ENCODE data around the gene TSSK6. TPM values are rescaled to one million over a fixed set of nuclear protein-coding genes. Genes with fewer than 3 reads are reported as not detected.

The TSSK6 gene
- total and polyA plus RNA-seq, 2 experiments from 2014 or later, result 0.63 to 4.9 TPM

DNA sequence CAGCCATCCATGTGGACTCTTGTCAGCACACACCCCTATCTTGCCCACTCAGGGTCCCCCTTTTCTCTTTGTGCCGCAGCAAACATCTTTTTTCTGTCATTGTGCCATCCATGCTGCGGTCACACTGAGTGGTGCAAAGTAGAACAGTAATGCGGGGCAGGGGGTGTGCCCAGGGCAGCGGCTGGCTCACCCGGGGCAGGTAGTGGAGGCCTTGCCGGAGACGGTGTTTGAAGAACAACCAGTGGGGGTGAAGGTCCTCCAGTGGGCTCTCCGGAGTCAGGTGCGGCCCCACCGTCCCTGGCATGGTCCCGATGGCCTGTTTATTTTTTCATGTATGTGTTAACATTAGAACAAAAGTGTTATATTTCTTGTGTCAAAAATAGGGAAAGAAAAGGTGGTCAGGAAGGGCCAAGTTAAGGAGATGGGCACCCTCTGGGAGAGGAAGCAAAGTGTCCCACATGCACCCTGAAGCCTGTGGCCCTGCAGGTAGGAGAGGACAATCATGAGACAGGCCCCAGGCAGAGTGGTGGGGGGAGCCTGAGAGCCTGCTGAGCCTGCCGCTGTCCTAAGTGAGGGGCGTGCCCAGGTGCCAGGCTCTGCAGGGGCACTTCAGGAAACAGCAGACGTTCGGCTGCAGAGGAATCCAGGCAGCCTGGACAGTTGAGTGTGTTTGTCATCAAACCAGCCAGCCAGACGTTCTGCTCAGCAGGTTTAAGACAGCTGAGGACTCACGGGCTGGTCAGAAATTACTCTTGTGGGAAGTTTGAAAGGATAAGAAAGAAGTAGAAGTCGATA, 12.3 kb downstream of the TSSK6 start:
- H3K4me3 Mint-ChIP-seq, result no peak overlapping the region
- Histone ChIP-seq H4K20me1 (replicated peaks; ENCODE audit: insufficient read depth) (peaks cover 11% of the 10 kb centered on the region), H3K4me3 (no peak overlapping the region), H3F3A (replicated peaks; ENCODE audit: low read depth) (peaks cover 18% of the 10 kb centered on the region), H3K36me3 (ENCODE audit: insufficient read depth) (peaks cover 12% of the 10 kb centered on the region; the same call in 1 of the 2 replicates), H3K27me3 (ENCODE audit: insufficient read depth) (no peaks in the 10 kb centered on the region), H3K4me1 (ENCODE audit: insufficient read depth) (no peaks in the 10 kb centered on the region), H3K27ac (ENCODE audit: low read depth) (no peak overlapping the region), H3K79me2 (replicated peaks; ENCODE audit: insufficient read depth) (no peaks in the 10 kb centered on the region), H3K9me2 (ENCODE audit: insufficient read depth) (no peaks in the 10 kb centered on the region), H2AFZ (no peak overlapping the region), H3K4me2 (no peak overlapping the region)
- H3K27ac Mint-ChIP-seq, result peak overlapping the region; percentile 74; the same call in 1 of the 2 replicates
- peaks cover 9% of the 10 kb centered on the region for H3K27me3 Mint-ChIP-seq (ENCODE audit: insufficient read depth, low read depth, poor library complexity)
- ATAC-seq (no peak), DNase-seq (ENCODE audit: low spot score) (no peak)
- H3K4me1 Mint-ChIP-seq, result peaks cover 8% of the 10 kb centered on the region
- no peak for TF ChIP-seq EZH2 (IDR thresholded peaks at IDR 0.05; ENCODE audit: low read depth, unreplicated experiment)
- no peak for TF ChIP-seq EZH2phosphoT487 (IDR thresholded peaks at IDR 0.05; ENCODE audit: unreplicated experiment)
- TF ChIP-seq JUNB (IDR thresholded peaks at IDR 0.05; ENCODE audit: unreplicated experiment), result no peak
- TF ChIP-seq ETS1 (IDR thresholded peaks at IDR 0.05), result no peak
- TF ChIP-seq, protein P1, sequence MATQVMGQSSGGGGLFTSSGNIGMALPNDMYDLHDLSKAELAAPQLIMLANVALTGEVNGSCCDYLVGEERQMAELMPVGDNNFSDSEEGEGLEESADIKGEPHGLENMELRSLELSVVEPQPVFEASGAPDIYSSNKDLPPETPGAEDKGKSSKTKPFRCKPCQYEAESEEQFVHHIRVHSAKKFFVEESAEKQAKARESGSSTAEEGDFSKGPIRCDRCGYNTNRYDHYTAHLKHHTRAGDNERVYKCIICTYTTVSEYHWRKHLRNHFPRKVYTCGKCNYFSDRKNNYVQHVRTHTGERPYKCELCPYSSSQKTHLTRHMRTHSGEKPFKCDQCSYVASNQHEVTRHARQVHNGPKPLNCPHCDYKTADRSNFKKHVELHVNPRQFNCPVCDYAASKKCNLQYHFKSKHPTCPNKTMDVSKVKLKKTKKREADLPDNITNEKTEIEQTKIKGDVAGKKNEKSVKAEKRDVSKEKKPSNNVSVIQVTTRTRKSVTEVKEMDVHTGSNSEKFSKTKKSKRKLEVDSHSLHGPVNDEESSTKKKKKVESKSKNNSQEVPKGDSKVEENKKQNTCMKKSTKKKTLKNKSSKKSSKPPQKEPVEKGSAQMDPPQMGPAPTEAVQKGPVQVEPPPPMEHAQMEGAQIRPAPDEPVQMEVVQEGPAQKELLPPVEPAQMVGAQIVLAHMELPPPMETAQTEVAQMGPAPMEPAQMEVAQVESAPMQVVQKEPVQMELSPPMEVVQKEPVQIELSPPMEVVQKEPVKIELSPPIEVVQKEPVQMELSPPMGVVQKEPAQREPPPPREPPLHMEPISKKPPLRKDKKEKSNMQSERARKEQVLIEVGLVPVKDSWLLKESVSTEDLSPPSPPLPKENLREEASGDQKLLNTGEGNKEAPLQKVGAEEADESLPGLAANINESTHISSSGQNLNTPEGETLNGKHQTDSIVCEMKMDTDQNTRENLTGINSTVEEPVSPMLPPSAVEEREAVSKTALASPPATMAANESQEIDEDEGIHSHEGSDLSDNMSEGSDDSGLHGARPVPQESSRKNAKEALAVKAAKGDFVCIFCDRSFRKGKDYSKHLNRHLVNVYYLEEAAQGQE (IDR thresholded peaks at IDR 0.05; ENCODE audit: unreplicated experiment), result no peak
- no peak for TF ChIP-seq NANOG (IDR thresholded peaks at IDR 0.05; ENCODE audit: borderline replicate concordance)
- TF ChIP-seq, protein P2, sequence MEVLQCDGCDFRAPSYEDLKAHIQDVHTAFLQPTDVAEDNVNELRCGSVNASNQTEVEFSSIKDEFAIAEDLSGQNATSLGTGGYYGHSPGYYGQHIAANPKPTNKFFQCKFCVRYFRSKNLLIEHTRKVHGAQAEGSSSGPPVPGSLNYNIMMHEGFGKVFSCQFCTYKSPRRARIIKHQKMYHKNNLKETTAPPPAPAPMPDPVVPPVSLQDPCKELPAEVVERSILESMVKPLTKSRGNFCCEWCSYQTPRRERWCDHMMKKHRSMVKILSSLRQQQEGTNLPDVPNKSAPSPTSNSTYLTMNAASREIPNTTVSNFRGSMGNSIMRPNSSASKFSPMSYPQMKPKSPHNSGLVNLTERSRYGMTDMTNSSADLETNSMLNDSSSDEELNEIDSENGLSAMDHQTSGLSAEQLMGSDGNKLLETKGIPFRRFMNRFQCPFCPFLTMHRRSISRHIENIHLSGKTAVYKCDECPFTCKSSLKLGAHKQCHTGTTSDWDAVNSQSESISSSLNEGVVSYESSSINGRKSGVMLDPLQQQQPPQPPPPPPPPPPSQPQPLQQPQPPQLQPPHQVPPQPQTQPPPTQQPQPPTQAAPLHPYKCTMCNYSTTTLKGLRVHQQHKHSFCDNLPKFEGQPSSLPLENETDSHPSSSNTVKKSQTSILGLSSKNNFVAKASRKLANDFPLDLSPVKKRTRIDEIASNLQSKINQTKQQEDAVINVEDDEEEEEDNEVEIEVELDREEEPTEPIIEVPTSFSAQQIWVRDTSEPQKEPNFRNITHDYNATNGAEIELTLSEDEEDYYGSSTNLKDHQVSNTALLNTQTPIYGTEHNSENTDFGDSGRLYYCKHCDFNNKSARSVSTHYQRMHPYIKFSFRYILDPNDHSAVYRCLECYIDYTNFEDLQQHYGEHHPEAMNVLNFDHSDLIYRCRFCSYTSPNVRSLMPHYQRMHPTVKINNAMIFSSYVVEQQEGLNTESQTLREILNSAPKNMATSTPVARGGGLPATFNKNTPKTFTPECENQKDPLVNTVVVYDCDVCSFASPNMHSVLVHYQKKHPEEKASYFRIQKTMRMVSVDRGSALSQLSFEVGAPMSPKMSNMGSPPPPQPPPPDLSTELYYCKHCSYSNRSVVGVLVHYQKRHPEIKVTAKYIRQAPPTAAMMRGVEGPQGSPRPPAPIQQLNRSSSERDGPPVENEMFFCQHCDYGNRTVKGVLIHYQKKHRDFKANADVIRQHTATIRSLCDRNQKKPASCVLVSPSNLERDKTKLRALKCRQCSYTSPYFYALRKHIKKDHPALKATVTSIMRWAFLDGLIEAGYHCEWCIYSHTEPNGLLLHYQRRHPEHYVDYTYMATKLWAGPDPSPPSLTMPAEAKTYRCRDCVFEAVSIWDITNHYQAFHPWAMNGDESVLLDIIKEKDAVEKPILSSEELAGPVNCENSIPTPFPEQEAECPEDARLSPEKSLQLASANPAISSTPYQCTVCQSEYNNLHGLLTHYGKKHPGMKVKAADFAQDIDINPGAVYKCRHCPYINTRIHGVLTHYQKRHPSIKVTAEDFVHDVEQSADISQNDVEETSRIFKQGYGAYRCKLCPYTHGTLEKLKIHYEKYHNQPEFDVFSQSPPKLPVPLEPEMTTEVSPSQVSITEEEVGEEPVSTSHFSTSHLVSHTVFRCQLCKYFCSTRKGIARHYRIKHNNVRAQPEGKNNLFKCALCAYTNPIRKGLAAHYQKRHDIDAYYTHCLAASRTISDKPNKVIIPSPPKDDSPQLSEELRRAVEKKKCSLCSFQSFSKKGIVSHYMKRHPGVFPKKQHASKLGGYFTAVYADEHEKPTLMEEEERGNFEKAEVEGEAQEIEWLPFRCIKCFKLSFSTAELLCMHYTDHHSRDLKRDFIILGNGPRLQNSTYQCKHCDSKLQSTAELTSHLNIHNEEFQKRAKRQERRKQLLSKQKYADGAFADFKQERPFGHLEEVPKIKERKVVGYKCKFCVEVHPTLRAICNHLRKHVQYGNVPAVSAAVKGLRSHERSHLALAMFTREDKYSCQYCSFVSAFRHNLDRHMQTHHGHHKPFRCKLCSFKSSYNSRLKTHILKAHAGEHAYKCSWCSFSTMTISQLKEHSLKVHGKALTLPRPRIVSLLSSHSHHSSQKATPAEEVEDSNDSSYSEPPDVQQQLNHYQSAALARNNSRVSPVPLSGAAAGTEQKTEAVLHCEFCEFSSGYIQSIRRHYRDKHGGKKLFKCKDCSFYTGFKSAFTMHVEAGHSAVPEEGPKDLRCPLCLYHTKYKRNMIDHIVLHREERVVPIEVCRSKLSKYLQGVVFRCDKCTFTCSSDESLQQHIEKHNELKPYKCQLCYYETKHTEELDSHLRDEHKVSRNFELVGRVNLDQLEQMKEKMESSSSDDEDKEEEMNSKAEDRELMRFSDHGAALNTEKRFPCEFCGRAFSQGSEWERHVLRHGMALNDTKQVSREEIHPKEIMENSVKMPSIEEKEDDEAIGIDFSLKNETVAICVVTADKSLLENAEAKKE (CRISPR knock-in tag; IDR thresholded peaks at IDR 0.05), result no peak
- TF ChIP-seq CTCF (conservative IDR thresholded peaks at IDR 0.05; ENCODE audit: low read depth in 2 of 2), result no peak
- H3K36me3 Mint-ChIP-seq (ENCODE audit: low read depth), result peaks cover 72% of the 10 kb centered on the region
- no peaks in the 10 kb centered on the region for H3K9me3 Mint-ChIP-seq

Data from GM23338 (cell line).